ENCODE measurements around the gene GAGE12C. TPM values are rescaled to one million over a fixed set of nuclear protein-coding genes. Genes with fewer than 3 reads are reported as not detected.
"Not testable (repeated sequence)": the region's sequence is repeated elsewhere in the genome, so short reads cannot be mapped to it uniquely, and the experiment has no call there.

Gene GAGE12C
- polyA plus RNA-seq, 1 of the 3 experiments (the other 2 are of a cell fraction), result not detected

DNA sequence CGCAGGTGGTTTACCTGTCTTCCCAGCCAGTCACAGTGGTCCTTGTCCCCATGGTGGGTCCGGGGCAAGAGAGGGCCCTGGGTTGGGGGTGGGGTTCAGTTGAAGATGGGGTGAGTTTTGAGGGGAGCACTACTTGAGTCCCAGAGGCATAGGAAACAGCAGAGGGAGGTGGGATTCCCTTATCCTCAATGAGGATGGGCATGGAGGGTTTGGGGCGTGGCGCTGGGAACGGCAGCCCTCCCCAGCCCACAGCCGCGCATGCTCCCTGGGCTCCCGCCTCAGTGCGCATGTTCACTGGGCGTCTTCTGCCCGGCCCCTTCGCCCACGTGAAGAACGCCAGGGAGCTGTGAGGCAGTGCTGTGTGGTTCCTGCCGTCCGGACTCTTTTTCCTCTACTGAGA is 38.1 kb downstream of the GAGE12C start, which contains the start of gene GAGE12G:
Gene GAGE12G (plus strand): TSS at position 301 of the 400 bp plus-strand sequence. CDS start 1,155 bp downstream, outside the sequence.
- H3K4me3 ChIP-seq (ENCODE audit: low read depth in 2 of 2, low read length in 1 of 2); H3K4me1 ChIP-seq (ENCODE audit: control insufficient read depth in 1 of 2, insufficient read depth in 2 of 2, low read depth in 1 of 2, low read length in 1 of 2); H3K4me2 ChIP-seq; H3K79me2 ChIP-seq (ENCODE audit: insufficient read depth); CTCF ChIA-PET; DNase-seq; H3K27ac ChIP-seq (ENCODE audit: low read depth in 2 of 2, low read length in 1 of 2); H3K9me2 ChIP-seq; H3K9me3 ChIP-seq; H3K36me3 ChIP-seq (replicated peaks in 1 of 2; ENCODE audit: control insufficient read depth in 1 of 2, insufficient read depth in 2 of 2, low read length in 1 of 2); H3K9ac ChIP-seq; H2AFZ ChIP-seq (ENCODE audit: low read depth); POLR2A ChIA-PET; H3K27me3 ChIP-seq (ENCODE audit: insufficient read depth); H3F3A ChIP-seq (replicated peaks; ENCODE audit: insufficient read depth); H4K20me1 ChIP-seq (ENCODE audit: insufficient read depth): not testable (repeated sequence)
- no CpG with 5 or more reads among the region's 16 CpGs for WGBS (ENCODE audit: low lambda C conversion rate)

DNA sequence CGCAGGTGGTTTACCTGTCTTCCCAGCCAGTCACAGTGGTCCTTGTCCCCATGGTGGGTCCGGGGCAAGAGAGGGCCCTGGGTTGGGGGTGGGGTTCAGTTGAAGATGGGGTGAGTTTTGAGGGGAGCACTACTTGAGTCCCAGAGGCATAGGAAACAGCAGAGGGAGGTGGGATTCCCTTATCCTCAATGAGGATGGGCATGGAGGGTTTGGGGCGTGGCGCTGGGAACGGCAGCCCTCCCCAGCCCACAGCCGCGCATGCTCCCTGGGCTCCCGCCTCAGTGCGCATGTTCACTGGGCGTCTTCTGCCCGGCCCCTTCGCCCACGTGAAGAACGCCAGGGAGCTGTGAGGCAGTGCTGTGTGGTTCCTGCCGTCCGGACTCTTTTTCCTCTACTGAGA is 47.7 kb downstream of the GAGE12C start, which contains the start of gene GAGE12H:
Gene GAGE12H (plus strand): TSS at position 301 of the 400 bp plus-strand sequence. CDS start 1,155 bp downstream, outside the sequence.
- DNase-seq; H3K79me2 ChIP-seq (ENCODE audit: insufficient read depth); H3K4me1 ChIP-seq (ENCODE audit: control insufficient read depth in 1 of 2, insufficient read depth in 2 of 2, low read depth in 1 of 2, low read length in 1 of 2); H3K9ac ChIP-seq; H3K9me3 ChIP-seq; H3K27ac ChIP-seq (ENCODE audit: low read depth in 2 of 2, low read length in 1 of 2); POLR2A ChIA-PET; H2AFZ ChIP-seq (ENCODE audit: low read depth); H3K9me2 ChIP-seq; H3K4me2 ChIP-seq; CTCF ChIA-PET; H3K36me3 ChIP-seq (replicated peaks in 1 of 2; ENCODE audit: control insufficient read depth in 1 of 2, insufficient read depth in 2 of 2, low read length in 1 of 2); H3F3A ChIP-seq (replicated peaks; ENCODE audit: insufficient read depth); H4K20me1 ChIP-seq (ENCODE audit: insufficient read depth); H3K4me3 ChIP-seq (ENCODE audit: low read depth in 2 of 2, low read length in 1 of 2); H3K27me3 ChIP-seq (ENCODE audit: insufficient read depth): not testable (repeated sequence)
- WGBS (ENCODE audit: low lambda C conversion rate), result no CpG with 5 or more reads among the region's 16 CpGs

Small RNA genes lying within 50 kb of the gene (small RNA-seq; reads per million reads assigned to genes)
- gene GAGE12B, result 0 reads per million in 7 experiments

Other genes starting within 250 kb of the GAGE12C start
- not detected in 2 replicates for gene GAGE10, start 228.5 kb upstream of the GAGE12C start, polyA plus RNA-seq (2012; rRNA removed)
- gene GAGE12J, start 210.1 kb upstream of the GAGE12C start, polyA plus RNA-seq (2012; rRNA removed), result not detected in 2 replicates
- gene GAGE13, start 200.6 kb upstream of the GAGE12C start, polyA plus RNA-seq (2012; rRNA removed), result not detected in 2 replicates
- not detected in 2 replicates for gene GAGE12D, start 9.6 kb downstream of the GAGE12C start, polyA plus RNA-seq (2012; rRNA removed)
- gene GAGE12E, start 19.1 kb downstream of the GAGE12C start, polyA plus RNA-seq (2012; rRNA removed), result not detected in 2 replicates
- gene GAGE12F, start 28.7 kb downstream of the GAGE12C start, polyA plus RNA-seq (2012; rRNA removed), result not detected in 2 replicates
- gene GAGE12G, start 38.2 kb downstream of the GAGE12C start, polyA plus RNA-seq (2012; rRNA removed), result not detected in 2 replicates
- gene GAGE12H, start 47.8 kb downstream of the GAGE12C start, polyA plus RNA-seq (2012; rRNA removed), result not detected in 2 replicates
- gene GAGE2A, start 57.3 kb downstream of the GAGE12C start, polyA plus RNA-seq (2012; rRNA removed), result not detected in 2 replicates
- gene GAGE1, start 66.8 kb downstream of the GAGE12C start, polyA plus RNA-seq (2012; rRNA removed), result not detected in 2 replicates
- gene PAGE1, start 163.8 kb downstream of the GAGE12C start, polyA plus RNA-seq (2012; rRNA removed), result 0.50 and 0.54 TPM in 2 replicates

Data from SK-N-SH (cell line).